Gastroesophageal sphincter (tissue), 4 donors: ENCODE results near the gene BDH1. TPM values are rescaled to one million over a fixed set of nuclear protein-coding genes. Genes with fewer than 3 reads are reported as not detected.

ENCODE experiments used
- ATAC-seq: fragments of 150-250 bp; one replicate; pipeline ENCODE4 v1.9.1; 2016; ENCODE audit warnings: mild to moderate bottlenecking, moderate library complexity
- H3K27ac ChIP-seq, 4 donors: fragments of 200-600 bp; sonication (generic) in 3 of 4; 1 replicate in 3 of 4; 2 replicates in 1 of 4; pipeline ENCODE4 v1.5.1; 2016 to 2019
- H3K27me3 ChIP-seq: fragments of 200-600 bp; sonication (generic); one replicate; pipeline ENCODE4 v1.5.1; 2019
- H3K36me3 ChIP-seq, 2 donors: fragments of 200-600 bp; sonication (generic); one replicate each; pipeline ENCODE4 v1.5.1; 2019; ENCODE audit warnings: control low read depth in 1 of 2
- H3K4me1 ChIP-seq, 3 donors: fragments of 200-600 bp; sonication (generic); 1 replicate in 2 of 3; 2 replicates in 1 of 3; pipeline ENCODE4 v1.5.1; 2016 to 2019; ENCODE audit warnings: control low read depth in 2 of 3
- H3K4me3 ChIP-seq, 2 donors: fragments of 200-600 bp; sonication (generic); one replicate each; pipeline ENCODE4 v1.5.1; 2019; ENCODE audit warnings: mild to moderate bottlenecking in 1 of 2, moderate library complexity in 1 of 2
- H3K9me3 ChIP-seq, 3 donors: fragments of 200-600 bp; sonication (generic); one replicate each; pipeline ENCODE4 v1.5.1; 2017 to 2019; ENCODE audit warnings: control low read depth in 2 of 3
- CTCF ChIP-seq, 4 experiments: fragments of 200-600 bp in 2 of 4; fragments of 450-650 bp in 2 of 4; sonication (generic) in 1 of 4; IDR thresholded peaks; one replicate each; pipeline ENCODE4 v1.5.1; 2017 to 2019; ENCODE audit warnings: antibody characterized with exemption in 4 of 4, mild to moderate bottlenecking in 2 of 4, moderate library complexity in 2 of 4
- EP300 ChIP-seq: sonication (generic); formaldehyde crosslinking; IDR thresholded peaks from one replicate; pipeline ENCODE4 v1.6.1; 2017; ENCODE audit warnings: antibody characterized with exemption, mild to moderate bottlenecking
- POLR2A ChIP-seq, 2 donors: fragments of 450-650 bp; IDR thresholded peaks; one replicate each; pipeline ENCODE4 v1.6.1; 2017; ENCODE audit warnings: antibody characterized with exemption in 2 of 2, mild to moderate bottlenecking in 2 of 2, moderate library complexity in 1 of 2
- POLR2AphosphoS5 ChIP-seq: sonication (generic); formaldehyde crosslinking; IDR thresholded peaks from one replicate; pipeline ENCODE4 v1.6.1; 2017; ENCODE audit warnings: antibody characterized with exemption
- WGBS, 2 donors: methylation state at CpG; one replicate each; pipeline ENCODE4 v1.1.5; 2018; ENCODE audit warnings: low coverage in 1 of 2; 5-methylcytosine and 5-hydroxymethylcytosine counted together
- small RNA-seq, 4 donors: library from RNA; depleted of rRNA; stranded (forward); fragments of <200 nt; gene quantifications; one replicate each; pipeline ENCODE3, GENCODE V24; 2016
- total RNA-seq, 4 donors: library from RNA; depleted of rRNA; stranded (reverse); fragments of >200 nt; gene quantifications; one replicate each; pipeline ENCODE4 v1.1.0, GENCODE V29; 2016

The BDH1 gene
- total RNA-seq, 4 donors from 2014 or later: 8.6 to 16.2 (median 12.3) TPM

DNA sequence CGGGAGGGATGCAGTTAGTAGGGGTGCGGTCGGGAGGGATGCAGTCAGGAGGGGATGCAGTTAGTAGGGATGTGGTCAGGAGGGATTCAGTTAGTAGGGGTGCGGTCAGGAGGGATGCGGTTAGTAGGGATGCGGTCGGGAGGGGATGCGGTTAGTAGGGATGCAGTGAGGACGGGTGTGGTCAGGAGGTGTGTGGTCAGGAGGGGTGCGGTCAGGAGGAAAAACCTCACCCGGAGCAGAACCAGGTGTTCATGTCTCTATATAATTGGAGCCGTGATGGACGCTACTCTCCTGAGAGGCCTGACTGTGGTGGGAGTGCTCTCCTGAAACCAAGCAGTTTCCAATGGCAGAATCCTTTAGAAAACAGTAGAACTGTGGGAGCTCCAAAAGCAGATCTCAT, 95.8 kb downstream of the BDH1 start:
- Histone ChIP-seq H3K27me3 (no peaks in the 10 kb centered on the region), H3K27ac (no peak overlapping the region), H3K36me3 (no peaks in the 10 kb centered on the region), H3K4me3 (no peak overlapping the region), H3K9me3 (no peaks in the 10 kb centered on the region), H3K4me1 (peaks cover 0 to 15% (median 3%) of the 10 kb centered on the region in 3 donors)
- no peak for TF ChIP-seq POLR2A (IDR thresholded peaks at IDR 0.05)
- TF ChIP-seq POLR2AphosphoS5: no peak
- TF ChIP-seq CTCF (IDR thresholded peaks at IDR 0.05): no peak
- TF ChIP-seq EP300: no peak
- 67 to 72% methylated on average over 9 to 13 of the region's 13 CpGs for WGBS, 2 donors
- ATAC-seq: no peak

Small RNAs within 50 kb of the gene (small RNA-seq; reads per million reads assigned to genes)
- gene AC132008.1: 0 reads per million in 4 donors

Other genes with a start within 250 kb of the BDH1 start
- 10 to 100 TPM; 47.8 to 99.6 (median 60.1) TPM for gene RUBCN, start 180.9 kb upstream of the BDH1 start, total RNA-seq
- gene FYTTD1, start 193.9 kb upstream of the BDH1 start, total RNA-seq: 10 to 100 TPM; 69.1 to 88.1 (median 87.0) TPM
- gene LRCH3, start 235.3 kb upstream of the BDH1 start, total RNA-seq: 100 to 1,000 TPM in 1 of 4 donors, 10 to 100 TPM in 3; 39.0 to 158 (median 69.6) TPM